MCF 10A (cell line): ENCODE measurements around the gene ANKUB1. TPM values are rescaled to one million over a fixed set of nuclear protein-coding genes. Genes with fewer than 3 reads are reported as not detected.

Experiments used
- BruUV-seq: library from RNA; stranded (reverse); fragments of 400-500 nt; replicated peaks from 2 replicates; lab custom pipeline; 2021; lab: Mats Ljungman, UMichigan
- CTCF ChIA-PET: fragments of 300-600 bp; sonication (Branson Sonifier 250); formaldehyde crosslinking; extraction: SDS; loops from one replicate; lab custom pipeline; 2021; ENCODE audit warnings: antibody characterized with exemption, inconsistent platforms; lab: Yijun Ruan, JAX
- POLR2A ChIA-PET: fragments of 300-600, 350-650 bp; sonication (Branson Sonifier 250); formaldehyde crosslinking; extraction: SDS; loops from one replicate; lab custom pipeline; 2020; ENCODE audit warnings: antibody characterized with exemption, inconsistent platforms; lab: Yijun Ruan, JAX
- DNase-seq: peaks from one replicate; pipeline ENCODE4 v3.0.0-alpha.2; 2018; ENCODE audit not compliant: unreplicated experiment
- H3K27ac Mint-ChIP-seq: one replicate; pipeline ENCODE4 v1.8.0; 2022; ENCODE audit warnings: mild to moderate bottlenecking, low read depth, mixed read lengths; ENCODE audit not compliant: unreplicated experiment
- H3K27me3 Mint-ChIP-seq: one replicate; pipeline ENCODE4 v1.8.0; 2022; ENCODE audit warnings: mixed read lengths; ENCODE audit not compliant: insufficient read depth, unreplicated experiment
- H3K36me3 Mint-ChIP-seq: one replicate; pipeline ENCODE4 v1.8.0; 2022; ENCODE audit warnings: mild to moderate bottlenecking, moderate library complexity, mixed read lengths; ENCODE audit not compliant: insufficient read depth, unreplicated experiment
- H3K4me1 Mint-ChIP-seq: one replicate; pipeline ENCODE4 v1.8.0; 2022; ENCODE audit warnings: mixed read lengths; ENCODE audit not compliant: insufficient read depth, unreplicated experiment
- H3K4me3 Mint-ChIP-seq: one replicate; pipeline ENCODE4 v1.8.0; 2022; ENCODE audit warnings: mild to moderate bottlenecking, moderate library complexity, mixed read lengths; ENCODE audit not compliant: unreplicated experiment
- H3K9me3 Mint-ChIP-seq: one replicate; pipeline ENCODE4 v1.8.0; 2022; ENCODE audit warnings: mixed read lengths; ENCODE audit not compliant: unreplicated experiment
- CTCF ChIP-seq: fragments of 200-600 bp; IDR thresholded peaks from one replicate; pipeline ENCODE4 v1.8.0; 2022; ENCODE audit warnings: antibody characterized with exemption, mild to moderate bottlenecking; ENCODE audit not compliant: unreplicated experiment
- intact Hi-C: fragments of 100-400 bp; cut with micrococcal nuclease; formaldehyde crosslinking; loops from 2 replicates; pipeline ENCODE4 v1.14.1; 2022
- total RNA-seq: library from RNA; stranded (reverse); gene quantifications from 2 replicates; pipeline ENCODE4 v1.2.3, GENCODE V29; 2022

Gene ANKUB1
- total RNA-seq, 1 experiment from 2014 or later = not detected

- no peak for TF ChIP-seq CTCF
- no peaks in the 10 kb centered on the region for H3K27me3 Mint-ChIP-seq
- ChIA-PET CTCF (no interaction called here), POLR2A (no interaction called here)
- H3K4me3 Mint-ChIP-seq = no peak overlapping the region
- no peaks in the 10 kb centered on the region for H3K9me3 Mint-ChIP-seq
- intact Hi-C loops = no loop called here
- H3K27ac Mint-ChIP-seq = no peak overlapping the region
- H3K36me3 Mint-ChIP-seq = peaks cover 7% of the 10 kb centered on the region
- no peaks in the 10 kb centered on the region for H3K4me1 Mint-ChIP-seq
- no TSS peak for BruUV-seq
- no peak for DNase-seq
Observed at GRCh38 chr3:149828390-149828789, 36.0 kb upstream of the ANKUB1 start.

- intact Hi-C loops = no loop called here
- BruUV-seq = no TSS peak
- no peak overlapping the region for H3K4me3 Mint-ChIP-seq
- H3K27me3 Mint-ChIP-seq = no peaks in the 10 kb centered on the region
- ChIA-PET POLR2A (no interaction called here), CTCF (interaction anchor here (0.6 to 1.2 kb wide), 2 partner anchors 54 to 334 kb away, joined by 4 to 5 read pairs; no protein-coding TSS in a partner anchor)
- H3K9me3 Mint-ChIP-seq = no peaks in the 10 kb centered on the region
- no peak for TF ChIP-seq CTCF
- no peak for DNase-seq
- H3K4me1 Mint-ChIP-seq = no peaks in the 10 kb centered on the region
- peaks cover 7% of the 10 kb centered on the region for H3K36me3 Mint-ChIP-seq
- H3K27ac Mint-ChIP-seq = no peak overlapping the region
Observed at GRCh38 chr3:149826636-149827035, 34.3 kb upstream of the ANKUB1 start.

- no peaks in the 10 kb centered on the region for H3K9me3 Mint-ChIP-seq
- peaks cover 31% of the 10 kb centered on the region for H3K4me1 Mint-ChIP-seq
- BruUV-seq = no TSS peak
- DNase-seq = peak; percentile 44
- ChIA-PET POLR2A (interaction anchor here (0.7 to 1.3 kb wide), 5 partner anchors 12 to 646 kb away, joined by 3 to 6 read pairs (median 5); partner anchors contain the start of gene COMMD2), CTCF (interaction anchor here (0.6 to 1.6 kb wide), 7 partner anchors 12 to 431 kb away, joined by 3 to 7 read pairs (median 3); partner anchors contain the start of gene WWTR1)
- H3K27me3 Mint-ChIP-seq = no peaks in the 10 kb centered on the region
- peaks cover 7% of the 10 kb centered on the region for H3K36me3 Mint-ChIP-seq
- intact Hi-C loops = no loop called here
- no peak for TF ChIP-seq CTCF
- H3K4me3 Mint-ChIP-seq = no peak overlapping the region
- peak overlapping the region; percentile 75 for H3K27ac Mint-ChIP-seq
Observed at GRCh38 chr3:149820183-149820582, 27.8 kb upstream of the ANKUB1 start.

GRCh38 chr3:149819432-149819831 is 27.1 kb upstream of the ANKUB1 start:
- BruUV-seq = no TSS peak
- H3K36me3 Mint-ChIP-seq = peaks cover 6% of the 10 kb centered on the region
- no peak for DNase-seq
- no peaks in the 10 kb centered on the region for H3K27me3 Mint-ChIP-seq
- TF ChIP-seq CTCF = no peak
- no peaks in the 10 kb centered on the region for H3K9me3 Mint-ChIP-seq
- intact Hi-C loops = no loop called here
- CTCF ChIA-PET = interaction anchor here (0.5 to 2.3 kb wide), 6 partner anchors 11 to 366 kb away, joined by 3 to 10 read pairs (median 4); no protein-coding TSS in a partner anchor
- POLR2A ChIA-PET = interaction anchor here (1.2 to 1.3 kb wide), 2 partner anchors 15 to 68 kb away, joined by 3 to 6 read pairs; partner anchors contain the start of gene COMMD2
- H3K27ac Mint-ChIP-seq = peak overlapping the region; percentile 75
- no peak overlapping the region for H3K4me3 Mint-ChIP-seq
- peaks cover 39% of the 10 kb centered on the region for H3K4me1 Mint-ChIP-seq
